NCI-H460 (cell line): Measurements from ENCODE around the gene RGMB. TPM values are rescaled to one million over a fixed set of nuclear protein-coding genes. Genes with fewer than 3 reads are reported as not detected.
A peak's percentile ranks its signal among the peaks of the same experiment; 100 is the strongest.
"Not testable (repeated sequence)": the region's sequence is repeated elsewhere in the genome, so short reads cannot be mapped to it uniquely, and the experiment has no call there.

ENCODE experiments used
- DNase-seq: peaks from one replicate; pipeline ENCODE4 v3.0.0-alpha.2; 2016; ENCODE audit warnings: low read depth; ENCODE audit errors: extremely low read depth
- polyA plus RNA-seq: library from polyadenylated mRNA; depleted of rRNA; stranded (reverse); fragments of >200 nt; gene quantifications from 2 replicates; pipeline ENCODE4 v1.2.3, GENCODE V29; 2014; cell fraction: nucleus; rRNA removed
- total RNA-seq: library from RNA; depleted of rRNA; stranded (reverse); fragments of >200 nt; shearing (Covaris generic); gene quantifications from 2 replicates; pipeline ENCODE4 v1.2.3, GENCODE V29; 2014; rRNA removed

Gene RGMB
- total RNA-seq, result 24.9 and 27.5 TPM in 2 replicates
- 26.2 and 28.8 TPM in 2 replicates for polyA plus RNA-seq

DNA sequence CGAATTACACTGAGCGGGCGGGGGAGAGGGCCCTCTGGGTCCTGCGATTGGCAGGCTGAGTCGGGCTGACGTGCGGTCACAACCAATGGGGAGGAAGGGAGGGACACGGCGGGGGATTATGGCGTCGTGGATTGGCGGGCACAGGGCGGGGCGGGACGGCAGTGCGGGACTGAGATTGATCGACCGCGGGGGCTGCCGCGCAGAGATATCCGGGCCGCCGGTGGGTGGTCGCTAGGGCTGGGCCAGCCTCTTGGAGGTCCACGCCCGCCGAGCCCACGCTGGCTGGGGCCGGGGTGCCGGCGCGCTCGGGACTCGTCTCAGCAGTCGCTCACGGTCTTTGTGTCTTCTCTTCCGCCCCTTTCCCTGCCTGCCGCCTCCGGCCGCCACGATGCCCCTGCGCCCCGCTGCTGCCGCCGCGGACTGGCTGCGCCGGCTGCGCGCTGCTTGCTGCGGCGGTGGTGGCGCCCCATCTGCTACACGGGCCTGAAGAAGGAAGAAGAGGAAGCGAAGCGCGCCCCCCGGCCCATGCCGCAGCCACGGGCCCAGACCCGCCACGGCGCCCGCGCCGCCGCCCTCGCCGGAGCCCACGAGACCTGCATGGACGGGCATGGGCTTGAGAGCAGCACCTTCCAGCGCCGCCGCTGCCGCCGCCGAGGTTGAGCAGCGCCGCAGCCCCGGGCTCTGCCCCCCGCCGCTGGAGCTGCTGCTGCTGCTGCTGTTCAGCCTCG is at the start of gene RGMB:
Gene RGMB (plus strand): TSS at position 200 of the 728 bp plus-strand sequence. CDS start 408 bp downstream, at position 608.
- DNase-seq, result peak; percentile 98

DNA sequence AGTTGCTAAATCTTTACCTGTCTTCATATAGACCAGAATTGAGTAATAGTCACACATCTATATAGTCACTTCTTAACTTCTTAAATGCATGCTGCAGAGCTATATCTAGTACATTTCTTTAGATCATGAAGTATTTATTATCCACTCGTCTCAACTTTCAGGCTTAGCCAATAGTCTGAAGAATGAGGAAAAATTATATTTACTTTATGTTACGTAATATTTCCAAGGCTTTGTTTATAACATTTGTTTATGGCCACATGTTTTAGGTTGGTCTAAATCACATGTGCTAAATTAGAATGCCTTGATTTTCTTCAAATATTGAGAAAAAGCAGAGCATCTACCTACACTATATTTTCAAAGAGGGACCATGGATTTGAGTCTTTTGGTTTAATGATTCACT is 47.2 kb upstream of the RGMB start:
- no peak for DNase-seq

GRCh38 chr5:98727686-98728085 is 45.8 kb upstream of the RGMB start:
- no peak for DNase-seq

GRCh38 chr5:98734646-98735045 is 38.8 kb upstream of the RGMB start:
- no peak for DNase-seq

DNA sequence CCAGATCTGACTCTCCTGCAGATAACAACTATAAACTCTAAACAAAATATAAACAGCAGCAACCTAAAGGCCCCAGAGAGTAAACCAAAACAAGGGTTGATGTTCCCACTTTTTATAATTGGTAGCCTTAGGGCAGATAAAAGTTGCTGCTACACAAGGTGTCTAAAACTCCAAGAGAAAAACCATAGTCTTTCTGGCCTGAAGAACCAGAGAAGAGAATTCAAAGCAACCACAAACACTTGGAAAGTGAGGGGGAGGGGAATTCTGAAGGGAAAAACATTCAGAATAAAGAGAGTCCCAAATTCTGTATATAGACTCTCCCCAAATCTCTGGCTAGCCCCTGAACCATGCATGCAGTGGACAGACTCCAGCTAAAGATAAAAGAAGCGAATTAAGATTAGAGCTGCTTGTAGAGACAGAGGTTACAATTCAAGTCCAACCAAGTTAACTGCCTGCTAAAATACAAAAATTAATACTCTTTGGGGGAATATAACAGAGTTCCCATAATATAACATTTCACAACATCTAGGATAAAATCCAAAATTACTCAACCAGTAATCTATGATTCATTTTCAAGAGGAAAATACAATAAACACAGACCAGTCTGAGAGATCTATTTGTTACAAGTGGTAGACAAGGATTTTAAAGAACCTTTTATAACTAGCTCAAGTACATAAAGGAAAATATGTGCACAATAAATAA is 37.5 kb upstream of the RGMB start:
- no peak for DNase-seq

GRCh38 chr5:98736753-98737152 is 36.7 kb upstream of the RGMB start:
- DNase-seq, result no peak

GRCh38 chr5:98737441-98737840 is 36.0 kb upstream of the RGMB start:
- not testable (repeated sequence) for DNase-seq

GRCh38 chr5:98738481-98739149 is 34.8 kb upstream of the RGMB start:
- not testable (repeated sequence) for DNase-seq

DNA sequence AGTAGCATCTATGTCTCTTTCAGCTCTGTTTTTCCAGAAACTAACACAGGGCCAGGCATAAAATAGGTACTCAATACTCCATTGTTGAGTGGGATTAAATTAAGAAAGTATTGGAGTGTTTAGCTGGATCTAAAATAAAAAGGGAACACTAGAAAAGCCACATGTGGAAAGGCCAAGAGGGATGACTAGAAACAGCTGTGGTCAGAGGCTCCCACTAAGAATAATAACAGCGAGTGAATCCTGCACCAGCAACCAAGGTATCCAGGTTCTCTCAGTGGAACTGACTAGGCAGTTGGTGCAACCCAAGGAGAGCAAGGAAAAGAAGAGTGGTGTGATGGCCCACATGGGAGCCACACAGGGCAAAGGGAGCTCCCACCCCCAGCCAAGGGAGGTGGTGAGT is 31.5 kb upstream of the RGMB start:
- DNase-seq, result no peak

- DNase-seq, result no peak
These were observed 30.9 kb upstream of the RGMB start for GRCh38 chr5:98742396-98743073.

DNA sequence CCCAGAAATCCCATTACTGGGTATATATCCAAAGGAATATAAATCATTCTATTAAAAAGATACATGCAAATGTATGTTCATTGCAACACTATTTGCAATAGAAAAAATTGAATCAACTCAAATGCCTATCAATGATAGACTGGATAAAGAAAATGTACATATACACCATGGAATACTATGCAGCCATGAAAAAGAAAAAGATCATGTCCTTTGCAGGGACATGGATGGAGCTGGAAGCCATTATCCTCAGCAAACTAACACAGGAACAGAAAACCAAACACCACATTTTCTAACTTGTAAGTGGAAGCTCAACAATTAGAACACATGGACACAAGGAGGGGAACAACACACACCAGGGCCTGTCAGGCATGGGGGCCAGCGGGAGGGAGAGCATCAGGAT is 25.2 kb upstream of the RGMB start:
- DNase-seq, result not testable (repeated sequence)

DNA sequence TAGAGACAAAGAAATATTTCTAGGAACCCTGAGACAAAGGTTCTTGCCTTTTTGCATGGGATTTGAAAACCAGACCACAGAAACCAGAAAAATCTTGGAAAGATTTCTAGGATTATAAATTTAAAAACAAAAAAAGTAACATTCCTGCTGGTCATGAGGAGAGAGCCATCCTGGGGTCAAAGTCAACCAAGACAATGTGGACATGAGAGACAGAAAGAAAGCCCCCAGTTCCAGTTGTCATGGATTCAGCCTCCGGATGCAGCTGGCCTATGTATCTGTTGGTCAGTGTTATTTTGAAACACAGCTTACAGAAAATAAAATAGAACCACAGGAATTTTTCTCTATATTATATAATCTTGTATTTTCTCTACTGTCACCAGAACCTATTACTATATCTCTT is 24.4 kb upstream of the RGMB start:
- no peak for DNase-seq

DNA sequence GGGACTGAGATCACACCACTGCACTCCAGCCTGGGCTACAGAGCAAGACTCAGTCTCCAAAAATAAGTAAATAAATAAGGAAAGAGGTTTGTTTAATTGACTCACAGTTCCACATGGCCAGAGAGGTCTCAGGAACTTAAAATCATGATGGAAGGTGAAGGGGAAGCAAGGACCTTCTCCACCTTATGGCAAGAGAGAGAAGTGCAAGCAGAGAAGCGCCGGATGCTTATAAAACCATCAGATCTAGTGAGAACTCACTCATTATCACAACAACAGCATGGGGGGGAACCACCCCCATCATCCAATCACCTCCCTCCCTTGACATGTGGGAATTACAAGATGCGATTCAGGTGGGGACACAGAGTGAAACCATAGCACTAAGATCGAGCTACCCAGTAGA is 22.8 kb upstream of the RGMB start:
- DNase-seq, result no peak

DNA sequence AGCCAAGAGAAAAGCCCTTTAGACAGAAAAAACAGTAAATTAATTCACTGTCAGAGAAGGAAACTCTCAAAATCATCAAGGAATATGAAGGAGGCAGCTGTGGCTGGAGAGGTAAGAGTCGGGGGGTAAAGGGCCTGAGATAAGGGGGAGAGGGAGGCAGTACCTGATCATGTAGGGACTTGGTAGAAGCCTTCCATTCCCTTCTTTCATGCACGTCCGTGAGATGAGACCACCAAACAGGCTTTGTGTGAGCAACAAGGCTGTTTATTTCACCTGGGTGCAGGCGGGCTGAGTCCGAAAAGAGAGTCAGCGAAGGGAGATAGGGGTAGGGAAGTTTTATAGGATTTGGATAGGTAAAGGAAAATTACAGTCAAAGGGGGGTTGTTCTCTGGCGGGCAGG is 21.1 kb upstream of the RGMB start:
- DNase-seq, result not testable (repeated sequence)

DNA sequence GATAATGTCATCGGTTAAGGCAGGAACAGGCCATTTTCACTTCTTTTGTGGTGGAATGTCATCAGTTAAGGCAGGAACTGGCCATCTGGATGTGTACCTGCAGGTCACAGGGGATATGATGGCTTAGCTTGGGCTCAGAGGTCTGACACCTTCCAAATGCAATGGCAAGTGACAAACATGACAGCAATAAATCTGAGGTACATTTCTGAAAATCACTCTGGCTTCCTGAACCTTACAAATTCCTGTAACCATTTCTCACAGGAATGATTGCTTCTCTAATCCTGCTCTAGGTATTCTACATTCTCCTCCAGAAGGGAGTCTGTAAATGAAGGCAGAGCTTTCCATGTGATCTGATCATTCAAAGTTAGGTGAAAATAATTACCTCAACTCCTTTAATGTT is 20.7 kb upstream of the RGMB start:
- DNase-seq, result not testable (repeated sequence)

GRCh38 chr5:98753507-98753906 is 20.0 kb upstream of the RGMB start:
- no peak for DNase-seq

DNA sequence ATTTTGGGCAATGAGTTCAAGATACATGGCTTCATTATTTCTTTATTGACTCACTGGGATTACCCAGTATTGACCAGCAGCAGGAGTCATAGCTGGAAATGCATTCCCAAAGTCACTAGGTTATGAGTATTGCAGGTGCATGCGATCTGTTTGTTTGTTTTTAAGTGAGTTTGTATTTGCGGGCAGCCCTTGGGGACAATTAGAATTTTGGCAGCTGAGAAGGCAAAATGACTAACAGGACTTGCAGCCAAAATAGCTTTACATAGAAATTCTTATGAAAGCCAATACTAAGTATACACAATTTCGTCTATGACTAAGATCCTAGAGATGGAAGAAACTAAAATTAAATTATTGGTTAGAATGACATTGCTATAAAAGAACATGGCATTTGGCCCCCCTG is 18.1 kb upstream of the RGMB start:
- no peak for DNase-seq

DNA sequence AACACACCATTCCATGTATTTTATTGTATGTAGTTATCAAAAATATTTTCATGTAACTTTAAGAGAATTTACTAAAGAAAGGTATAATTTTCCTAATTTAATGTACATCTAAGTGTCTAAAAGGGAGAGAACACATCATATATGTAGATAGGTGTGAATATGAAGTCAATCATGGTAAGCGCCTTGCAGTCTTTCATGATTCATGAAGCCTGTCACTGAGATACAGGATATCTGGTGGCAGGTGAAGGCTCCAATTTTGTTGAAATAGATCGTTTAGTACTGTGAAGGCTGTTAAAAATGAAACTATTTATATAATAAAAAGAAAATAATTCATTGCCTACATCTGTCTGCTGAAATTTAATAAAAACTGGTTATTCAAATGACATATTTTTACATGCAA is 15.5 kb upstream of the RGMB start:
- DNase-seq, result no peak

DNA sequence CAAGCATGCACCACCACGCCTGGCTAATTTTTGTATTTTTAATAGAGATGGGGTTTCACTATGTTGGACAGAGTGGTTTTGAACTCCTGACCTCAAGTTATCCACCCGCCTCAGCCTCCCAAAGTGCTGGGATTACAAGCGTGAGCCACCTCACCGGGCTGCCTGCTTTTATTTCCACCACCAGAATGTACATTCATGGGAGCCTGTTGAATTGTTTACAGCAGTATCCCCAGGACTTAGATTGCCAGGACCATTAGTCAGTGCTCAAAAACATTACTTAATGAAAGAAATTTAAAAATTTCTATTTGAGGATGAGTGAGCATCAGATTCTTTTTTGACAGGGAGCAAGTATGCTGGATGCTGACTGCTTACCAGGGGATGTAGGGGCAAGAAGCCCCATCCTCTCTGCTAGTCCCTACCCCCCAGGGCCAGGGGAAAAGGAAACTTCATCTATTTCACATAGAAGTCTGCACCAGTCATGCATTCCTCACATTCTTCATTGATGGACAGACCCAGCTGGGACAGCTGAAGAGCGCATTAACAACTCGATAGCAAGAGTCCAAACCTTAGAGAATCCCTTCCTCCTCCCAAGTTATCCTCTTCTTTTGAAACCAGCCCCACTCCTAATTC is 10.3 kb upstream of the RGMB start:
- no peak for DNase-seq

DNA sequence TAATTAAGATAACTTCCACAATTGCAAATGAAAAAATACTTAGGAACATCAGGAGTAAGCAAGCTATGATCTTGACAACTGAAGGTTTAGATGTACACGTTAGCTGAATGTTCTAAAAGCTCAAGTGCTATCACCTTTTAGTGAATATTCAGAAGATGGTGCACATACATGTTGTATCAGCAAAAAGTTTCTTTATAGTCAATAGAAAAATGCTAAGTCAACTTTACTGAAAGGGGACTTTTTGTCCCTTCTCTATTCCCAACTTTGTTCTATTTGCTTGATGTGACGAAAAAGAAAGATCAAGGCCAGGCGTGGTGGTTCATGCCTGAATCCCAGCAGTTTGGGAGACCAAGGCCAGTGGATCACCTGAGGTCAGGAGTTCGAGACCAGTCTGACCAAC is 7.6 kb upstream of the RGMB start:
- no peak for DNase-seq

- DNase-seq, result no peak
These were observed 5.9 kb upstream of the RGMB start for GRCh38 chr5:98767581-98767980.
